GM12873 (cell line): ENCODE data around the gene PRDX5.

Experiments used
- CTCF ChIP-seq: IDR thresholded peaks from 2 replicates; pipeline ENCODE4 v1.5.1; 2012; ENCODE audit warnings: low read depth, mild to moderate bottlenecking, moderate library complexity, low read length, control low read depth; ENCODE audit not compliant: insufficient read depth; ENCODE audit errors: missing control alignments

The PRDX5 gene

GRCh38 chr11:64321533-64321932, 3.6 kb downstream of the PRDX5 start:
- TF ChIP-seq CTCF, result no peak

DNA sequence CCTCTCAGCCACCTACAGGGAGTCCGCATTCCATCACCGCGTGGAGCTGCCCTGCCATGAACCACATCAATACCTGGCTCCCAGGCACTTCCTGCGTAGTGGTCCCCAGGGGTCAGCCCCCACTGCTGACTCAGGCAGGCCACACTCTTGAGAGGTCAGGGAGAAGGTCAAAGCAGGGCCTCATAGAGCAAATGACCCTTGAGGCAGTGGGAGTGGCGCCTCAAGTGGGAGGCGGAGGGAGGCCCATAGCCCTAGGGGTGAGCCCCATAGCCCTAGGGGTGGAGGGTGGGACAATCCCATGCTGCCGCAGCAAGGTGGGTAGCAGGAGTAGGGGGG, 5.0 kb downstream of the PRDX5 start:
- no peak for TF ChIP-seq CTCF

GRCh38 chr11:64323373-64323772, 5.5 kb downstream of the PRDX5 start:
- TF ChIP-seq CTCF, result no peak

- no peak for TF ChIP-seq CTCF
Observed at GRCh38 chr11:64324692-64325469, 7.0 kb downstream of the PRDX5 start.

GRCh38 chr11:64327375-64327774, 9.5 kb downstream of the PRDX5 start:
- no peak for TF ChIP-seq CTCF

GRCh38 chr11:64327993-64328392, 10.1 kb downstream of the PRDX5 start:
- TF ChIP-seq CTCF, result no peak

DNA sequence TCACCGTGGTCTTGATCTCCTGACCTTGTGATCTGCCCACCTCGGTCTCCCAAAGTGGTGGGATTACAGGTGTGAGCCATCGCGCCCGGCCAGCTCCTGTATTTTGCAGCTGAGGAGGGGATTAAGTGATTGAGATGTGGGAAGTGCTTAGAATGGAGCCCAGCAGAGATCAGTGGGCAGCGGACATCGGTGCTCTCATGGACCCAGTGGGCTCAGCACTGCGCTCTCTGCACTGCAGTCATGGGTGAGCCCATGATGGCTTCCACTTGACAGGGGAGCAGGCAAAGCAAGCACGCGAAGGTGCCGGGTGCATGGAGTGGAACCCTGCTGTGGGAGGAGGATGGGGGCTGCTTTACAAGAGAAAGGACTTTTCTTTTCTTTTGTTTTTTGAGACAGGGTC, 13.0 kb downstream of the PRDX5 start:
- no peak for TF ChIP-seq CTCF
